ENCODE results near the gene PIK3CB.
"Not testable (repeated sequence)": the region's sequence is repeated elsewhere in the genome, so short reads cannot be mapped to it uniquely, and the experiment has no call there.

Gene PIK3CB

DNA sequence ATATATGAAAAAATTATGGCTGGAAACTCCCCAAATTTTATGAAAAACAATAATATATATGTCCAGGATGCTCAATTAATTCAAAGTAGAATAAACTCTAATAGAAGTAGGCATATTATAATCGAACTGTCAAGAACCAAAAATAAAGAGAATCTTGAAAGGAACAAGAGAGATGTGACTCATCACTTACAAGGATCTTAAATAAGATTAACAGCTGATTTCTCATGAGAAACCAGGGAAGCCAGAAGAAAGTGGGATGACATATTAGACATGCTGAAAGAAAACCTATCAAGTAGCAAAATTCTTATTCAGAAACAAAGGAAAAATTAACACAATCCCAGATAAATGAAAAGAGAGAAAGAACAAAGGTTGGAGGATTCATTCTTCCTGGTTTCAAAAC is 159.3 kb downstream of the PIK3CB start:
- peak; percentile 19 for DNase-seq

DNA sequence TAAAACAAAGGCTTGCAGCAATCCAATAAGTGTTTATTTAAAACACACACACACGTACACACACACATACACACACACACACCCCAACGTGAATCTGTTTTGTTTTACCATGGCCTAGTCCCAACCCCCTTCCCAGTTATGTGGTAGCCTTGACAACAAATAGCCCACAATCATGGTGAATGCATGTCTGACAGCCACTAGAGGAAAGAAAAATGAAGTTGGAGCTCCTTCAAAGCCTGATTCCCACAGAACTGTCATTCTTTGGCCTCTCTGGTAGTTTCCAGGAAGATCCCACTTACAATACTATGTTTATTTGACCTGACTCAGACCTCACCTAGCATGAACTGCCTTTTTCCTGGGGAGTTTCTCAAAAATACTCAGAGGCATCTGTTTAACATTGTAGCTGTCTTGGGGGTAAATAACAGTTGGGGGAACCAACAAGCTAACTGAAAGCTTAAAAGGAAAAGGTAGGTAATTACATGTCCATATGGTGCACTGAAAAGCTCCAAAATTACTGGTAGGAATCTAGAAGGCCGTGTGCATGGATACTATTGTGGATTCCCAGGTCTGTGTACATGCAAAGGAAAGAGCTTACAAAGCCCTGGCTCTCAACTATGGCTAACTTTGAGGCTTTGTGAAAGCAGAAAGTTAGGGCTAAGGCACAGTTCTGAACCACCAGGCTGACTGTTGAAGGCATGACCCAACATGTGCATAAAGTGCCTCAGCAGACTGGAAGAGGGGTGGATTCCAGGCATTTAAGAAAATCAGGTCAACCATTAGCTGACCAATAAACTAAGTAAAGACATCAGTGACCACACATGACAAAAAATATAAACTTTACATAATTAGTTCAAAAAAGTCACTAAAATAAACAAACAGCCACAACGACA is 160.8 kb downstream of the PIK3CB start:
- DNase-seq, result no peak

DNA sequence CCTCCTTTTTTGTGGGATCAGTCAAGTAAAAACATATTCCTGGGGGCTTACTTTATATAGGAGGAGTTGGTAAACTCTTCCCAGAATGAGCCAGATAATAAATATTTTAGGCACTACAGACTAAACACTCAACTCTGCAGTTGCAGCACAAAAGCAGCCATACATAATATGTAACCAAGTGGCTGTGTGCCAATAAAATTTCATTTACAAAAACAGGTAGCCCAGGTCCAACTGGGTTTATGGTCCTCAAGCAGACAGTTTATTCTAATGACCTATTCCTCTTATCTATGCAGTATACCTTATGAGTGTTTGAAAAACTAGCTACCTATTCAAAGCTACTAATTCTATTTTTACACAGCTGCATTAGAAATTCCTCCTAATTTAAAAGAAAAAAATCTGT is 164.3 kb downstream of the PIK3CB start:
- DNase-seq, result no peak

DNA sequence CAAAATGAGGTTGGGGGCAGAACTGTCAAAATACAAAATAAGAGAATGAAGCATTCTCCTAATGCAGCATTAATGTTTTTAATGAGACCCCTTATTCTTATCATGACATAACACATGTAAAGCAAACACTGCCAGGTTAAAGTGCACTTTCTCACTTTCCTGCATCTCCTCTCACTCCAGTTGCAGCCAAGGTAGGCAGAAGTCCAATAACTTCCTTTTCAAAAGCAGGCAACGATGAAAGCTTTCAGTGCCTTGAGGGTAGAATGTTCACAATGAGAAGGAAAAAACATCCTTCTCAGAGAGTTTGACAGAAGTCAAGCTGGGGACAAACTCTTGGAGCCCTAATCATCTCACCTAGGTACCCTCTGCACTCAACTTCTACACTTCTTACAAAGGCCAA is 166.6 kb downstream of the PIK3CB start:
- DNase-seq, result no peak

DNA sequence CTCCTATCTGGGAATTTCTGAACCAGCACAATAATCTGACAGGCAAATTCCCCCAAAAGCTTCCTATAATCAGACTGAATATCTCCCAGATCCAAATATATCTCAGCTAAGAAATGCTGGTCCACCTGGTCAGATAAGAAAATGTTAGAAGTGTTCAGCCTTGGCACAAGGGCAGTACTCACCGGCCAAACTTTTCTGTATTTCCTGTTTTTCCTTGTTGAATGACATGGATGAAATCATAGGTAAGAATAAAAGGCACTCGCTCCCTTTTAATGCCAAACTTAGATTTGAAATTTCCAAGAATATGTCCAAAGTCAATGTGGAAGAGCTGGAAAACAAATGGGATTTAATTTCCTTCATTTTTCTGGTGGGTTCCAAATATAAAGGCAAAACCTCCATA is 177.2 kb downstream of the PIK3CB start:
- DNase-seq, result no peak

DNA sequence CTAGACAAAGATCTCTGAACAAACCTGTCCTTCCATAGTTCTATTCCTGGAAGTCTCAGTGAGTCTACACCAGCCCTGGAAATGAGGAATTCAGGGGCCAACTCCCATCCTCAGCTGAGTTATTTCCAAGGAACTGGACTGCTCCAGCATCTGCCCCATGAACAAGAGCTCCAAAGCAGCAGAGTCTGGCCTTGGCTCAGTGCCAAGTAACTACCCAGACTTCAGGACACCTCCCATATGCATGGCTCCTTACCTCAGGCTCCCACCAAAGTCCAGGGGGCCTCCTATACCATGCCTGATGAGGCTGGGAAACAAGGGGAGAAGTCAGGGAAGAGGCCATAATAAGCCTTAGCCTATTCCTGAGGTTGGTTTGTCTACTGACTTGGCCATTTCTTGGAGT is 181.2 kb downstream of the PIK3CB start:
- DNase-seq, result peak; percentile 22

DNA sequence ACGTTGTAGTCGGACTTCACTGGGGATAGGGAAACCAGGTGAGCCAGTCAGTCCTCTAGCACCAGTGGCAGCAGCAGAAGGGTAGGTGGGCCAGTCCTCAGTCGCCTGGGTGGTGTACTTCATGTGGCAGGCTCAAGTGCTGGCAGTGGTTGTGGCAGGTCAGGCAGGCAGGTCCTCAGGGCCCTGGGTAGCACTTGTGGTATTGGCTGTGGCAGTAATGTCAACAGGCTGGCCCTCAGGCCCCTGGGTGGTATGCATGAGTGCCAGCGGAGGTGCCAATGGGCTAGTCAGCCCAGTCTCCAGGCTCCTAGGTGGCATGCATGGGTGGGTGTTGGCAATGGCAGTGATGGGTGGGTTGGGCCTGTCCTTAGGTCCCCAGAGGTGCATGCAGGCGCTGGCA is 185.6 kb downstream of the PIK3CB start:
- no peak for DNase-seq

DNA sequence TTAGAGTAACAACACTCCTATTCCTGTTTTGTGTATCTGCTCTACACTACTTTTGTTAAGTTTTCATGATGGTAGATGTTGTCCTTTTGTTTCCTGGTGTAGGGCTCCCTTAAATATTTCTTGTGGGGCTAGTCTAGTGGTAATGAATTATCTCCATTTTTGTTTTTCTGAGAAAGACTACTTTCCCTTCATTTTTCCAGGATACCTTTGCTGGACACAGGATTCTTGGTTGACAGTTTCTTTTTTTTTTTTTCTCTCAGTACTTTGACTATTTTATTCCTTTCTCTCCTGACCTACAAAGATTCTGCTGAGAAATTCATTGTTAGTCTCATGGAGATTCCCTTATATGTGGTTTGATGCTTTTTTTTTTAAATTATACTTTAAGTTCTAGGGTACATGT is 188.2 kb downstream of the PIK3CB start:
- no peak for DNase-seq

DNA sequence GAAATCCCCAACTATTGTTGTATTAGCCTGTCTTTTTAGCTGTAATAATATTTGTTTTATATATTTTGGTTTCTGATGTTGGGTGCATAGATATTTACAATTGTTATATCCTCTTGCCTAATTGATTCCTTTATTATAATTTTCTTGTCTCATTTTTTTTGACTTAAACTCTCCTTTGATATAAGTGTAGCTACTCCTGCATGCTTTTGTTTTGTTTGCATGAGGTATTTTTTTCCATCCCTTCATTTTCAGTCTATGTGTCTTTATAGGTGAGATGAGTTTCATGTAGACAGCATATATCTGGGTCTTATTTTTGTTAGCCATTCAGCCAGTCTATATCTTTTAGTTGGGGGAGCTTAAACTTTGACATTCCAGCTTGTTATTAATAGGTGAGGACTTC is 188.7 kb downstream of the PIK3CB start:
- no peak for DNase-seq

DNA sequence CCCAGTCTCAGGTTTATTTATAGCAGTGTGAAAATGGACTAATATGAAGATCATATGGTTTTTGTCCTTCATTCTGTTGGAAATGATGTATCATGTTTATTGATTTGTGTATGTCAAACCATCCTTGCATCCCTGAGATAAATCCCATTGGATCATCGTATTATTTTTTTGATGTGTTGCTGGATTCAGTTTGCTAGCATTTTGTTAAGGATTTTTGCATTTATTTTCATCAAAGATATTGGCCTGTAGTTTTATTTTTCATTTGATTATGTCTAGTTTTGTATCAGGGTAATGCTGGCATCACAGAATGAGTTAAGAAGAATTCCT is 191.8 kb downstream of the PIK3CB start:
- DNase-seq, result no peak

DNA sequence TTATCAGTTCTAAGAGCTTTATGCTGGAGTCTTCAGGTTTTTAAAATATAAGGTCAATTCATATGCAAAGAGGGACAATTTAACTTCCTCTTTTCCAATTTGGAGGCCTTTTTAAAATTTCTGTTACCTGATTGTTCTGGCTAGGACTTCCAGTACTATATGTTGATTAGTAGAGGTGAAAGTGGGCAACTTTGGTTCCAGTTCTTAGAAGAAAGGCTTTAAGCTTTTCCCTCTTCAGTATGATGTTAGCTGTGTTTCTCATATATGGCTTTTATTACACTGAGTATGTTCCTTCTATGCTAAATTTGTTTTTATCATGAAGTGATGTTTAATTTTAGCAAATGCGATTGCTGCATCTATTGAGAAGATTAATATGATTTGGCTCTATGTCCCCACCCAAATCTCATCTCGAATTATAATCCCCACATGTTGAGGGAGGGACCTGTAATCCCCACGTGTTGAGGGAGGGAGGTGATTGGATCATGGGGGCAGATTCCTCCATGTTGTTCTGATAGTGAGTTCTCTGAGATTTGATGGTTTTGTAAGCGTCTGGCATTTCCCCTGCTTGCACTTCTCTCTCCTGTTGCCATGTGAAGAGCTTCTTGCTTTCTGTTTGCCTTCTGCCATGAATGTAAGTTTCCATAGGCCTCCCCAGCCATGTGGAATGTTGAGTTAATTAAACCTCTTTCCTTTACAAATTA is 192.4 kb downstream of the PIK3CB start:
- DNase-seq, result no peak

DNA sequence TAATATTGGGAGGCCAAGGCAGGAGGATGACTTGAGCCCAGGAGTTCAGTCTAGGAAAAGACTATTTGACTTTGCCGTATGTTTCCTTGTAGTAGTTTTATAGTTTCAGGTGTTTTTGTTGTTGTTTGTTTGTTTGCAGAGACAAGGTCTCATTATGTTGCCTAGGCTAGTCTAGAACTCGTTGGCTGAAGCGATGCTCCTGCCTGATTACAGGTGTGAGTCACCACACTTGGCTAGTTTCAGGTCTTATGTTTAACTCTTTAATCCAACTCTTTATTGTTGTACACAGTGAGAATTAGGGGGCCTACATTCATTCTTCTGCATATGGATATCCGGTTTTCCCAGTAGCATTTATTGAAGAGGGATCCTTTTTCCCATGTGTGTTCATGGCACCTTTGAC is 194.2 kb downstream of the PIK3CB start:
- no peak for DNase-seq

DNA sequence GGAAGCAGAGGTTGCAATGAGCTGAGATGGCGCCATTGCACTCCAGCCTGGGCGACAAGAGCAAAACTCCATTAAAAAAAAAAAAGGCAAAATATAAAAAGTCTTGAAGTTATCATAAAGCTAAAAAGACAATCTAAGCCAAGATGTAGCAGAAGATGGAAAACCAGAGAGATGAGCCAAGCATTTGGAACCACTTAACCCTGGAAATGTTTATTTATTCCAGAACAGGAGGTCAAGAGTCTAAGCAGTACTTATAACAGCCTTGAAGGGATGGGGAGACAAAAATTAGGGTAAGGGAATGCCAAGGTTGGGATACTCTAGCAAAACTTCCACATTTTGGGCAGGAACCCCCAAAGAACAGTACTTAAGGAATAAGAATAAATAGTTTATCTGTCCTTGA is 196.1 kb downstream of the PIK3CB start:
- no peak for DNase-seq

DNA sequence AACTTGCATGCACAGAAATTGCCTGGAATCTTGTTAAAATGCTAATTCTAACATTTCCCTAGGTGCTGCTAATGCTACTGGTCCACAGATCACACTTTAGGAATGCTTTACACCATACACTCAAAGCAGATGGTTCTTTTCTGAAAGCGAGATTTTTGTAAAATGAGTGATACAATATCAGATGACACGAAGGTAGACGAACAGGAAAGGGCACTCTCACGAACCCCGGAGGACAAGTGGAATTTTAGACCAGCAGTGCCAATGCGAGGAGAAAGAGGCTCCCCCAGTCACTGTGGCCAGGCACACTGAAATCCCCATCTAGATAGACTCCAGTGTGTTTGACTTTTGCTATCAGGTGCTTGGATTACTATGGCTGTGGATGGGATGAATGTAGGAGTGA is 205.2 kb downstream of the PIK3CB start:
- DNase-seq, result no peak

DNA sequence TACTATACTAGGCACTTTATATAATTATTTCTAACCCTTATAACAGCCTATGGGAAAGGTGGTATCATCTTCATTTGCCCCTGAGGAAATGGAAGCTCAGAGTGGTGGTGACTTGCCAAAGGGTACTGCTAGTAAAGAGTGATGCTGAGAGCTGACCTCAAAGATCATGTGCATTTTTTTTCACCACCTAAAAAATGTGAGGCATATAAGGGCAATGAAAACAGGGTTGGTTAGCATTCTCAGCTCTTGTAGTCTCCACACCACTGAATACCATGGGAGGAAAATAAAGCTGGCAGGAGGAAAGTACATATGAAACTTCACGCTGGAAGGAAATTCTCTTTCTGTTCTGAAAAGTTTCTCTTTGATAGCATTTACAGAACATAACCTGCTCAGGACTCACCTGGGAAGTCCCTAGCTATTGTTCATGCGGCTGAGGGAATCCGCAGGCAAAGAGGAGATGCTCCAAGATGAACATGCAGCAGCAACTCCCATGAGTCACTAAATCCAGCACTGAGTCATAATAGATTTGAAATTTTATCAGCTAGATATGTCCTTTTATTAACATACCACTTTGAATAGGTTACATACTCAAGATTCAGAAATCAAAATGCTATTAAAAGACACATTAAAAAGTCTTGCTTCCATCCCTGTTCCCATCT is 208.9 kb downstream of the PIK3CB start:
- no peak for DNase-seq

DNA sequence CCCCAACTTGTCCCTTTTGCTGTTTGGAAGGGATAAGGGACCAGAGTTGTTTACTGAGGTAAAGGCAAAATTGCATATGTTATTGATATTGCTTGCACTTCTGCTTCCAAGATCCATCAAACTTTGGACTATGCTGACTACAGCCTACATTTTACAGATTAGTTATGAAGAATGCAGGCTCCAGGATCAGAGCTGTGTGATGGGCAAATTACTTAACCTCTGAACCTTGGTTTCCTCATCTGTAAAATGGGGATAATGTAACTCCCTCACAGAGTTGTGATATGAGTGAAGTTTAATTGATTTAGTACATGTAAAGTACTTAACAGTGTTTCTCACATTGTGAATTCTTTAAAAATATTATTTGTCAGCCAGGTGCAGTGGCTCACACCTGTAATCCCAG is 210.2 kb downstream of the PIK3CB start:
- no peak for DNase-seq

DNA sequence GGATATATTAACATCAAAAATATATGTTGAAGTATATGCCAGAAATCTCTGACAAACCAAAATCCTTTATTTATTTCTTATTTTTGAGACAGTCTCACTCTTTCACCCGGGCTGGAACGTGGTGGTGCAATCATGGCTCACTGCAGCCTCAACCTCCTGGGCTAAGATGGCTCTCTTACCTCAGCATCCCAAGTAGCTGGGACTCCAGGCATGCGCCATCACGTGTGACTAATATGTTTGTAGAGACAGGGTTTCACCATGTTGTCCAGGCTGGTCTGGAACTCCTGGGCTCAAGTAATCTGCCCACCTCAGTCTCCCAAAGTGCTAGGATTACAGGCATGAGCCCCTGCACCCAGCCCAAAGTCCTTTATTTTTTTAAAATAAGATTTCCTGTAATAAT is 214.3 kb downstream of the PIK3CB start:
- DNase-seq, result no peak

DNA sequence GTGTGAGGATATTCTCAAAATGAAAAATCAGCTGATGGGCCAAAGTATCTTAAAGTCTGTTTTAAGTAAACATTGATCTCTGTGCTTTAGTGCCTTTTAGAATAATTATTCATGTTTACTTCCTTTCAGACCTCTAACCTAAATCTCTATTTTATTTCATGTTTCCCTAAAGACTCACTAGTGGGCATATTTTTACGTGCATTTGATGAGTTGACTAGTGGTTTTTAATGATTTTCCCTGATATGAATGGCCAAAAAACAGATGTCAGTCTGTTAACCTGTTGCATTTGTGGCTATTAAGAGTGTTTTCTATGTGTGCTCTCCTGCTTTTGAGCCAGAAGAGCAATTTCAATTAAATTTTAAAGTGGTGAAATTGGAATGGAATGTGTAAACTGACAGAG is 219.3 kb downstream of the PIK3CB start:
- no peak for DNase-seq

DNA sequence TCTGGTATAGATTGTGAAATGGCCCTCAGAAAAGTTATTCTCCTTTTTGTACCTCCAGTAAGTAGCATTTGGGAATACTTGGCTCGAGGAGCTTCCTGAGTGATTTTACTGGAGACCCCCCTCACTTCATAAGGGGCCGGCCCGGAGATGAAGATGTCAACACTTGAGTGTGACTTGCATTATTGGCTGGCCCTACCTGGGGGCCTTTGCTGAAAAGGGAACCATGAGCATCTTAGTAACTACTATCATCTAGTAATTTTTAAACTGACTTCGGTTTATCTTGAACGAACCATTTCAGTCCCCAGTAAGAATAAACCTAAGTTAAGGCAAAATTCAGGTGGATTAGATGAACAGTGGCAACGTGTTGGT is 224.8 kb downstream of the PIK3CB start:
- DNase-seq, result no peak

DNA sequence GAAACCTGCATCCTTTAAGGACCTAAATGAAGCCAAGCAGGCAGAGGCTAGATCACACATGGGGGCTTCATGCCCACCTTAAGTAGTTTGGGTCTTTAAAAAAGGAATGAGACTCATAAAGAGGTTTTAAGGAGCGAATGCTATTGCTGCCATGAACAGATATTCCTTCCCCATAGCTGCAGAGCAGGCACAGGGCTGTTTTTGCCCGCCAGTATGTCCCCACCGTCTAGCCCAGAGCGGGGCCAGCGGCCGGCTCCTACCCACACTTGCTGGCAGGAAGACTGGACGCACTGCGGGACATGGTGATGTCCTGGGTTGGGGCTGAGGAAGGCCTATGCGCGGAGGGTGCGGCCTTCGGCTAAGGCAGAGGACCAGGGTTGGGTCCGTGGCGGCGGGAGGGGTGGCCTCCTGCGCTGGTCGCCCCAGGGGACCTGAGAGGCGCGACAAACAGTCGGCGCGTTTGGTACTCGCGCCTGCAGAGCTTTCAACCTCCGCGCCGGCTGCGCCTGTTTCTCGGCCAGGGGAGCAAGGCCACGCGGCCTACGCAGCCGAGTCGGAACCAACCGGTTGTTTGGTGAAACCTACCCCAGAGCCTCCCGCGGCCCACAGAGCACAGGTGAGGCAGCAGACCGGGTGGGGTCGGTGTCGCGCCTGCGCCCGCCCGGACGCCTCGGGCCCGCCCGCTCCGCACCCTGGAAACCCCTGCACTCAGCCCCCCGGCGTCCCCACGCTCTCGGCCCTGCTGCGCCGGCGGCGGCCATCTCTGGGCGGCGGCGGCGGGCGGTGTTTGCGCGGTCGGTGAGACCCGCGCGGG is 226.2 kb downstream of the PIK3CB start, which contains the start of gene FAIM:
Gene FAIM (plus strand): TSS at position 450 of the 814 bp plus-strand sequence. CDS start 10,956 bp downstream, outside the sequence.
- peak; percentile 58 for DNase-seq

DNA sequence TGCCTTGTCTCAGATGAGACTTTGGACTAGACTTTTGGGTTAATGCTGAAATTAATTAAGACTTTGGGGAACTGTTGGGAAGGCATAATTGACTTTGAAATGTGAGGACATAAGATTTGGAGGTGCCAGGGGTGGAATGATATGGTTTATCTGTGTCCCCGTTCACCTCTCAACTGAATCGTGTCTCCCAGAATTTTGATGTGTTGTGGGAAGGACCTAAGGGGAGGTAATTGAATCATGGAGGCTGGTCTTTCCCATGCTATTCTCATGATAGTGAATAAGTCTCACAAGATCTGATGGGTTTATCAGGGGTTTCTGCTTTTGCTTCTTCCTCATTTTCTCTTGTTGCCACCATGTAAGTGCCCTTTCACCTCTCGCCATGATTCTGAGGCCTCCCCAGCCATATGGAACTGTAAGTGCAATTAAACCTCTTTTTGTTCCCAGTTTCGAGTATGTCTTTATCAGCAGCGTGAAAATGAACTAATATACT is 230.6 kb downstream of the PIK3CB start:
- not testable (repeated sequence) for DNase-seq

Data from hematopoietic multipotent progenitor cell treated with erythropoietin and hydrocortisone succinate and interleukin-3 and kit ligand, for 8 days (in vitro differentiated cells).